A673 (cell line): Measurements from ENCODE around the gene IFI35. TPM values are rescaled to one million over a fixed set of nuclear protein-coding genes. Genes with fewer than 3 reads are reported as not detected.

Experiments
- BruUV-seq: library from RNA; stranded (reverse); fragments of 400-500 nt; replicated peaks from 2 replicates; lab custom pipeline; 2021; lab: Mats Ljungman, UMichigan
- CTCF ChIA-PET: fragments of 300-600 bp; sonication (Branson Sonifier 250); formaldehyde crosslinking; loops from one replicate; lab custom pipeline; 2022; ENCODE audit warnings: antibody characterized with exemption; lab: Charles Lee
- POLR2A ChIA-PET: fragments of 300-600 bp; sonication (Branson Sonifier 250); formaldehyde crosslinking; loops from one replicate; lab custom pipeline; 2022; ENCODE audit warnings: antibody characterized with exemption; ENCODE audit not compliant: low non-redundant PET; lab: Charles Lee
- DNase-seq: peaks from one replicate; pipeline ENCODE4 v3.0.0-alpha.2; 2015; ENCODE audit warnings: low spot score
- H3K27ac ChIP-seq: fragments of 200-600 bp; sonication (generic); 2 replicates; pipeline ENCODE4 v1.5.1; 2016; ENCODE audit warnings: mixed run types, low read depth, mild to moderate bottlenecking, mixed read lengths, antibody characterized with exemption, low read length; ENCODE audit not compliant: poor library complexity, severe bottlenecking
- H3K27me3 ChIP-seq: fragments of 200-600 bp; sonication (generic); replicated peaks from 2 replicates; pipeline ENCODE4 v1.6.1; 2017; ENCODE audit warnings: mixed run types, low read depth, mild to moderate bottlenecking, mixed read lengths, antibody characterized with exemption, low read length; ENCODE audit not compliant: insufficient read depth, poor library complexity
- H3K36me3 ChIP-seq: fragments of 200-600 bp; sonication (generic); 2 replicates; pipeline ENCODE4 v1.6.1; 2016; ENCODE audit warnings: mixed run types, mild to moderate bottlenecking, mixed read lengths, antibody characterized with exemption, low read length; ENCODE audit not compliant: insufficient read depth, poor library complexity, severe bottlenecking
- H3K4me1 ChIP-seq: fragments of 200-600 bp; sonication (generic); 2 replicates; pipeline ENCODE4 v1.6.1; 2017; ENCODE audit warnings: mixed run types, mild to moderate bottlenecking, mixed read lengths, antibody characterized with exemption, low read length; ENCODE audit not compliant: insufficient read depth, poor library complexity, severe bottlenecking
- H3K4me3 ChIP-seq: fragments of 200-600 bp; sonication (generic); 2 replicates; pipeline ENCODE4 v1.5.1; 2016; ENCODE audit warnings: low read depth, mixed run types, mild to moderate bottlenecking, mixed read lengths, low read length; ENCODE audit not compliant: poor library complexity, severe bottlenecking
- H3K9me3 ChIP-seq: fragments of 200-600 bp; sonication (generic); 2 replicates; pipeline ENCODE4 v1.6.1; 2016; ENCODE audit warnings: mixed run types, low read depth, mild to moderate bottlenecking, mixed read lengths, antibody characterized with exemption, low read length; ENCODE audit not compliant: poor library complexity, severe bottlenecking
- CTCF ChIP-seq: fragments of 300-800, 200-600 bp; sonication (generic); conservative IDR thresholded peaks from 2 replicates; pipeline ENCODE4 v1.5.1; 2017; ENCODE audit warnings: low read depth, mild to moderate bottlenecking, antibody characterized with exemption, low read length, moderate library complexity, mixed read lengths
- EZH2 ChIP-seq: fragments of 200-600 bp; sonication (generic); IDR thresholded peaks from 2 replicates; pipeline ENCODE4 v1.6.1; 2017; ENCODE audit warnings: borderline replicate concordance, low read depth, mild to moderate bottlenecking, mixed read lengths, antibody characterized with exemption, low read length; ENCODE audit not compliant: poor library complexity, severe bottlenecking
- intact Hi-C: fragments of 100-400 bp; cut with micrococcal nuclease; formaldehyde crosslinking; loops from one replicate; pipeline ENCODE4 v1.10.0; 2022; ENCODE audit not compliant: unreplicated experiment
- total RNA-seq: library from RNA; stranded (reverse); gene quantifications from 2 replicates; pipeline ENCODE4 v1.2.3, GENCODE V29; 2021

IFI35 gene
- total RNA-seq, 1 experiment from 2014 or later, result 4.9 TPM

GRCh38 chr17:43026595-43026994, 20.0 kb downstream of the IFI35 start:
- DNase-seq, result no peak
- CTCF ChIA-PET, result no interaction called here
- no TSS peak for BruUV-seq
- Histone ChIP-seq H3K27me3 (no peaks in the 10 kb centered on the region), H3K4me1 (no peaks in the 10 kb centered on the region), H3K4me3 (no peak overlapping the region), H3K36me3 (no peaks in the 10 kb centered on the region), H3K9me3 (no peaks in the 10 kb centered on the region), H3K27ac (no peak overlapping the region)
- intact Hi-C loops, result loop anchor here (10.0 kb wide), 1 partner anchor 98 kb away; the partner anchor contains the start of gene BRCA1
- POLR2A ChIA-PET, result no interaction called here
- TF ChIP-seq EZH2 (no peak), CTCF (no peak)

GRCh38 chr17:43027091-43028032, 20.8 kb downstream of the IFI35 start:
- CTCF ChIA-PET, result no interaction called here
- BruUV-seq, result no TSS peak
- DNase-seq, result no peak
- Histone ChIP-seq H3K27me3 (no peaks in the 10 kb centered on the region), H3K4me1 (no peaks in the 10 kb centered on the region), H3K27ac (no peak overlapping the region), H3K4me3 (no peak overlapping the region), H3K9me3 (no peaks in the 10 kb centered on the region), H3K36me3 (no peaks in the 10 kb centered on the region)
- POLR2A ChIA-PET, result no interaction called here
- no peak for TF ChIP-seq EZH2
- no peak for TF ChIP-seq CTCF
- intact Hi-C loops, result loop anchor here (10.0 kb wide), 1 partner anchor 97 kb away; the partner anchor contains the start of gene BRCA1

GRCh38 chr17:43028221-43028861, 21.8 kb downstream of the IFI35 start:
- no peaks in the 10 kb centered on the region for H3K36me3 ChIP-seq
- ChIA-PET CTCF (no interaction called here), POLR2A (no interaction called here)
- H3K27me3 ChIP-seq, result no peaks in the 10 kb centered on the region
- no peak overlapping the region for H3K27ac ChIP-seq
- no peaks in the 10 kb centered on the region for H3K9me3 ChIP-seq
- H3K4me1 ChIP-seq, result no peaks in the 10 kb centered on the region
- no peak overlapping the region for H3K4me3 ChIP-seq
- TF ChIP-seq EZH2, result no peak
- TF ChIP-seq CTCF, result no peak
- intact Hi-C loops, result loop anchor here (10.0 kb wide), 1 partner anchor 96 kb away; the partner anchor contains the start of gene BRCA1
- no peak for DNase-seq
- no TSS peak for BruUV-seq
